Activated CD4-positive, alpha-beta T cell treated with anti-CD3 and anti-CD28 coated beads, Interleukin-2, amount 50 U/mL, for 4 hours (primary cell): Measurements from ENCODE around the gene TDRD1.

ENCODE experiments used
- DNase-seq, 2 experiments: peaks; one replicate each; pipeline ENCODE4 v3.0.0-alpha.2; 2020

TDRD1 gene

DNA sequence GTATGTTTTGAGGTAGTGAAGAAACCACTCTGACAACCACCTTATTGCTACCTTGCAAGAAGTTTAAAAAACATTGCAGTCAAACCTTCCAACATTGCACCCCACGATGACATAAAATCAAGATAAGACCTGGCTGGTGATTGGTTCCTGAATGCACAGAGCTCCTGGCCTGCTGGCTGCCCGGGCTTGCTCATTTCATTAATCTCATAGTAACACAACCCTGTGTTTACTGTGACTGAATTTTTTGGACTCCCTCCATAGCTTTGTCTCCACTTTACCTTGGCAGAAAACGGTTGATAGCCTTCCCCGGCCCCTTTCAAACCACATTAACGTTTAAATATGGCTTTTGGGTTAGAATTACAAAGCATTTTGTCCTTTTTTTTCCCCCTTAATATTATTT lies 87.4 kb downstream of the TDRD1 start:
- no peak for DNase-seq

DNA sequence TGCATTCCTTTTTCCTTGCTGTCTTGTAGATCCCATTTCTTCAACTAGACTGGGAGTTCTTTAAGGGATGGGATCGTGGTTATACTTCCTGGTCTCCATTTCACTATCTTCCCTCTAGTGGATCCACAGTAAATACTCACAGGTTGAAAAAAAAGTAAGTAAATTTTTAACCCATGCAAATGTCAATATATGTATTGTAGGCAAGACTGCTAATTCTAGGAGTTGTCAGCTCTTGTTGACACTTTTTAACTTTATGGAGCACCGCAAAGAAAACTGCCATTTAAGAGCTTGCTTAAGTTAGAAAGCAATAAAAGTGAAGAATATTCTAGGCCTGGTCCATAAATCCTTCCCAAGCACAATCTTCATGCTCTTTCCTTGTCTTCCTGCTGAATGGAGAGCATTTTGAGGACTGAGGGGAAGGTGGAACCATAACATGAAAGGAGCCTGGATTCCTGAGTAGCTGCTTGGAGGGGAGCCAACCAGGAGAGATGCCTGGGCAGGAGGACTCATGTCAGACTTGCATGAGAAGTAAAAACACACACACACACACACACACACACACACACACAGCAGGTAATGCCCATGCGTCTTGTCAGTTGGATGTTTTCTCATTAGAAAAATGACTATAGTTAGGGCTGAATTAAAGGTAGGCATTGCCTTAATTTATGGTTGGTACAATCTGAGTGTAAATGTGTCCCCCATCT lies 92.1 kb downstream of the TDRD1 start:
- DNase-seq: no peak

DNA sequence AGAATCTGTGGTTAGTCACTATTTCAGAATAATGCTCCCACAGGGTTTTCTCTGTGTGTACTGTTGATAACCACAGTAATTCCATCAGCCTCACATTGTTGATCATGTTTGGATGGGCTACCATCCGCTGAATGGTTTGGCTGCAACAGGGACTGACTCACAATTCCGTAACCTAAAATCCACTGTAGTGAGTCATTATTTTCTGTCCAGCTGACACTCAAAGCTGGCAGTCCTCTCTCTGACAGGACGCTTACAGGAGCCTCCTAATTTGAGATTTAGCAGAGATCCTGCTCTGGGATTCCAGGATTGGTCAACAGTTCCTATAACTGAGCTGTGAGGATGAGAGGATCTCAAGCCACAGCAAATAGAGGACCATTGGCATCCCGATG lies 92.6 kb downstream of the TDRD1 start:
- DNase-seq: no peak

DNA sequence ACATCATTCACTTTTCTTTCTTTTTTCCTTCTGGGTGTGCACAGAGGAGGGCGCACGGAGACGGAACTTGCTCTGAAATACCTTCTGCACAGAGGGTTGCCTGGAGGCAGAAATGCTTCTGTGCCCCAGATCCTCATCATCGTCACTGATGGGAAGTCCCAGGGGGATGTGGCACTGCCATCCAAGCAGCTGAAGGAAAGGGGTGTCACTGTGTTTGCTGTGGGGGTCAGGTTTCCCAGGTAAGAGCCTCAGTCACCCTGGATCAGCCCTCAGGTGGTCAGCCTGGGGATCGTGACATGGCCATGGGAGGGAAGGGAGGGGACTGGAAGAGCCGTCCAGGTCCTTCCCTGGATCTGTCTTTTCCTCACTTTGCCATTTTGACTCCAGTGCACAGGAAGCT lies 93.5 kb downstream of the TDRD1 start:
- no peak for DNase-seq

DNA sequence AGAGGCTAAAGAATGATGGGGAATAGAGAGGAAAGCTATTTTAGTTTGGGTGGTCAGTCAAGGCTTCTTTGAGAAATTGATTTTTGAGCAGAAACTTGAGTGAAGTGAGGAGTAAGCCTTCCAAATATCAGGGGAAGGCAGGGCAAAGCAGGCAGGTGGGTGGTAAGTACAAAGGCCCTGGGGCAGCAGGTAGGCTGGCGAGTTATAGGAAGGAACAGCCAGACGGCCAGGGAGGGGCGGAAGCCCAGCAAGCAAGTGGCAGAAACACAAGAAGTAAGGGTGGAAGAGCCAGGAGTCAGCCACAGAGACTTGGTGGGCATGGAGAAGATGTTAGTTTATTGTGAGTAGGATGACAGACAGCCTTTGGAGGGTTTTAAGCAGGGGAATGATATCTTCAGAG lies 94.8 kb downstream of the TDRD1 start:
- no peak for DNase-seq

DNA sequence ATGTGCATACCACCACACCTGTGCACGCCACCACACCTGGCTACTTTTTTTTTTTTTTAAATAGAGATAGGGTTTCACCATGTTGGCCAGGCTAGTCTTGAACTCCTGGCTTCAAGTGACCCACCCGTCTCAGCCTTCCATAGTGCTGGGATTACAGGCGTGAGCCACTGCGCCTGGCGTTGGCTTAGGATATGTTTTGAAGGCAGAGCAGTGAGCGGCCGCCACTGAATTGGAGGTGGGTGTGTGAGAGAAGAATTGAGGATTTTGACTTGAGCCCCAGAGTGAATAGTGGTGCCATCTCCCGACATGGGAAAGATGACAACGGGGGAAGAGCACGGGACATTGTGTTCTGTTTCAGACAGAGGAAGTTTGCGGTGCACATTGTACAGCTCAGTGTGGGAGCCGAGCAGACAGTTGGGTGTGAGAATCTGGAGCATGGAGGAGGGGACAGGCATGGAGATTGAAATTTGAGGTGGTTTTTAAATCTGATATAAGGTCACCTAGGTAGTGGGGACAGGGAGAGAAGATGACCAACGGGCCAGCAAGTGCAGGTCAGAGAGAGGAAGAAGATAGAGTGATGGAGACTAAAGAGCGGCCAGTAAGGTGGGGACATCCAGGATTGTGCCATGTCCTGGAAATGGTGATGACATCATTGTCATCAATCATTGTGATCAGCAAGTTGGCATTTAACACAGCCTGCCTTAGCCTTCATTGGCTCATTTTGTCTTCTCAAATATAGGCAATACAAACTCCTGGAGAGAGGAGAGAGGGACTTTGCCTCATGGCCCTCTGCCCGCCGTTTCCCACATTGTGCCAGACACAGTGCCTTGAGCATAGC lies 95.7 kb downstream of the TDRD1 start:
- no peak for DNase-seq

DNA sequence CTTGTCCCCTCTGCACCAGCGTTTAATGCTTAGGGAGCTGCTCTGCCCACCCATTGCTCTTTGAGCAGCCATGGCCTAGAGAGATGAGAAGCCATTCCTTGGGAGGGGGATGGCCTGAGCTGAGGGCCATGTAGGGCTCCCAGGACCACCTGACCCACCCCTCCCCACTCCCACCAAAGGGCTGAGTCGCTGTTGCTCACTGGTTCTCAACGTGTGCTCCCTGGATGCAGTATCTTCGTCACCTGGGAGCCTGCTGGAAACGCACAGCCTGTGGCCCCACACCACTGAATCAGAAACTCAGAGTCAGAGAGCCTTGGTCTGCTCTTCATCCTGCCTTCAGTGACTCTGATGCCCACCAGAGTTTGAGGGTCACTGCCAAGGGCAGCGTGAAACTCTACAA lies 96.9 kb downstream of the TDRD1 start:
- no peak for DNase-seq

DNA sequence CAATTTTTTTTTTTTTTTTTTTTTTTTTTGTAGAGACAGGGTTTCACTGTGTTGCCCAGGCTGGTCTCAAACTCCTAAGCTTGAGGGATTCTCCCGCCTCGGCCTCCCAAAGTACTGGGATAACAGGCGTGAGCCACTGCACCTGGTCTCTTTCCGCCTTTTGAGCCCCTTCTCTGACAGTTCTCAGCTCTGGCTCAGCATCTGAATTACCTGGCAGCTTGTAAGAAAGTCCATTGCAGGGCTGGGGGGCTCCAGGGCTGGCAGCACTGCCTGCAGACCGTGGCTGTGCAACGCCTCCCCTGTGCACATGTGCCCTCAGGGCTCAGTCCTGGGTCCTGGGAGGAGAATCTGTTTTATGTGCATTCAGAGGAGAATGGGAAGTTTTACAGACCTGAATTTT lies 97.5 kb downstream of the TDRD1 start:
- DNase-seq: no peak

DNA sequence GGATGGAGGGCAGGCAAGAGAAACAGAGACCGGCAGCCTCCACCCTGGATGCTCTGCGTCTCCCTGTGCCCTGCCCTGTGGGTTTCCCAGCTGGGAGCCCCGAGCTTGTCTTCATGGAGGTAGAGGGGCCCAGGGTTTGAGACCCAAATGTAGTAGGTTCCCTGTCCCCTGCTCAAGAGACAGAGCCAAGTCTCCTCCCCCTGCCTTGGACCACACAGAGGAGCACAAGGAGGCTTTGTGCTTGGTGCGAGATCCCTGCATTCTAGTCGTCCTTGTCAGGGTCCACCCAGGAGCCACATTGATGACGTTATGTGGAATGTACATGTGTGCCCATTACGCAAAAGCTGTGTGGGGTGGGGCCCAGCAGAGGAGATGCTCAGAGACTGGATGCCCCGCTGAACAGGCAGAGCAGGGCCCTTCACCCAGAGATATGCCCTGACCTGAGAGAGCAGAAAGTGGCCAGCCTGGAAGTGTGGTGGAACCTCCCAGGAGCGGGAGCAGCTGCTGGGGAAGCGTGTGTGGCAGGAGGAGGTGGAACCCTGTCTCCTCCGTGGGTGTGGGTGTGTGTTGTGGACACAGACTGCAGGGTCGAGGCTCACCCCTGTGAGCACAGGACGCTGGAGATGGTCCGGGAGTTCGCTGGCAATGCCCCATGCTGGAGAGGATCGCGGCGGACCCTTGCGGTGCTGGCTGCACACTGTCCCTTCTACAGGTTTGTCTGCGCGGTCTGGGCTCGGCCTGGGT lies 99.2 kb downstream of the TDRD1 start:
- DNase-seq: no peak

DNA sequence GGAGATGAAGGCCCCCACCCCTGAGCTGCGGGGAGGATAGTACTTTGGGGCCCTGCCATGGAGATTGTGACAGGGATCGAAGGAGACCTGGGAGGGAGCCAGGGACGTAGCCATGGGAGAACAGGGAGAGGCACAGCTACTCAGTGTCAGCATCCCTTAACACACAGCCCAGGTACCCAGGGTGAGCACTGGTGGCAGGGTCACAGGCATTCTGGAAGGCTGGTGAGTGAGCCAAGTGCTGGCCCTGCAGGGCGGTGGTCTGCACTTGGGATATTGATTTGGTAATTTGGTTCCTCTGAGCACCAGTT lies 99.7 kb downstream of the TDRD1 start:
- no peak for DNase-seq

DNA sequence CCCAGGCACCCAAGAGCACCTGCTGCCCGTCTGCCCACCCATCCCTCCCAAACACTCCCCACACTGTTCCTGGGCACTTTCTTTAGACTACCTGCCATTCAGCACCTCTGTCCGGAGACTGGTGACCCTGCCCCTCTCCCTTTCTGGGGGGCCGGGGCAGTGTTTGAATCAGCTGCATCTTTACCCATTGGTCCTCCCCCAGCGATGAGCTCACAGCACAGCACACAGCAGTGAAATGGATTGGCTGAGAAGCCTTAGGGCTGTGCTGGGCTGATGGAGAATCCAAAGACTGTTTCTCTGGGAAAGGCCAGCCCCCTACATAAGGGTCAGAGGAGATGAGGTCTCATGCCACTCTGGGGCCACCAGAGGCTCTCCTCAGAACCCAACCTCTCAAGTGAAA lies 100.1 kb downstream of the TDRD1 start:
- DNase-seq: no peak

DNA sequence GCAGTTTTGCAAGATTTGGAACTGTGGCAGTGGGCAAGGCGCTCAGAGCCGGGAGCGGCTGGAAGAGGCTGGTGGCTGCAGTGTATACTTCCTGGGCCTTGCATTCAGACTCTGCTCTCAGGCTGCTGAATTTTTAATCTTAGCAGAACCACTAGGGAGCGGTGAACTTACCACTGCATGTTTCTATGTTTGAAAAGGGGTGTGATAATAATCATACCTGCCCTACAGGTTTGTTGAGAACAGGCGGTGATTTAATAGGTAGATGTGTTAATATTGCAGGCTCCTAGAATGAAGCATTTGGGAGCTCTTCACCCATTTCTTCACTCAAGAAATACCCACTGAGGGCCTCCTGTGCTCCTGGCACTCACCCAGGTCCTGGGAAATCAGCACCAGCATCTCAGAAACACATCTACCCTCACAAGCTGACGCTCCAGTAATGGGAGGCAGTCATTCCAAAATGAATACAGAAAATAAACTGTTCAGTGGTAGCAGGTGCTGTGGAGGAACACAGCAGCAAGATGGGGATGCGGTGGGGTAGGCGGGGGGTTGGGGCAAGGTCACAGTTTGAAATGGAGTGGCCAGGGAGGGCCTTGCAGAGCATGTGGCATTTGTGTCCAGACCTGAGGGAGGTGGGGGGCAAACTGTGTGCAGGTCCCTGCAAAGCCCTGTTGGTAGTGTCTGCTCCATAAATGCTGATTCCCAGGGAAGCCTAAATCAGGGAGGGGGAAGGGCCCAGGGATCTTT lies 100.9 kb downstream of the TDRD1 start:
- DNase-seq: no peak

DNA sequence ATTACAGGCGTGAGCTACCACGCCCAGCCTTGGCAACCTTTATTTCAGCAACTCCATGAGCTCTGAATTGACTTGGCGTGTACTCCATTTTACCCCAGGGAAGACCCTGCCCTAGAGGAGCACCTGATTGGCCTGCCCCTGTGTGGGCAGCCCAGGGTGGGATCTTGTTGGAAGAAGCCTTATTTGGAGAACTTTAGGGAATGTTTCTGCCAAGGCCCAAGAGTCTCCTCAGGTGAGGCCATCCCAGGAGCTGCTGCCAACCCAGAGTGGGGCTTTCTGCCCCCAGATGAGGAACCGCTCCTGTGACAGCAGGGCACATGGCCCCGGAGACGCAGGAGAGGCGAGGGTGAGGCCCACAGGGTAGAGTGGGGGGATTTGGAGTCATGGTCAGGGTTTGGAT lies 101.9 kb downstream of the TDRD1 start:
- no peak for DNase-seq

DNA sequence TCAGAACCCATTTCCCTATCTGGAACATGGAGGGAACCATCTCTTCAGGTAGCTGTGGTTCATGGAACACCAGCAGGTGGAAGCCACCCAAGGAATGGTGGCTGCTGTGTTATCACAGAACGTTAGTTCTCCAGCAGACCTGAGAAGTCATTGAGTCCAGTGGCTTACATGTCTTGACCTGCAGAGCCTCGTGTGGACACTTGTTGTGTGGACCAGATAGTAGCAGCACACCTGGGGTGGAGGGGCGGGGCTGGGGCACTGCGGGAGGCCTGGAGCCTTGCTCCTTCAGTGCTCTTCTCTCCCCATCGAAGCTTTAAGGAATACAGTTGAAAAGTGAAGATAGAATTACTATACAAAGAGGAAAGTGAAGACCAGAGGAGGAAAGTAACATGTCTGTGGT lies 102.3 kb downstream of the TDRD1 start:
- no peak for DNase-seq
